ENCODE data around the gene AIDA.

The AIDA gene

GRCh38 chr1:222627232-222627631 is 85.1 kb downstream of the AIDA start (continued):
- no peak for TF ChIP-seq ZNF112 (tag by site-specific recombination; IDR thresholded peaks at IDR 0.05)
- TF ChIP-seq KLF17 (tag by site-specific recombination; IDR thresholded peaks at IDR 0.05) = no peak
- TF ChIP-seq YY1 (tag by site-specific recombination; IDR thresholded peaks at IDR 0.05) = no peak
- TF ChIP-seq ZNF626 (tag by site-specific recombination; IDR thresholded peaks at IDR 0.05) = no peak
- TF ChIP-seq ZNF76 (tag by site-specific recombination; IDR thresholded peaks at IDR 0.05; ENCODE audit: borderline replicate concordance, low read depth) = no peak
- TF ChIP-seq ZNF639 (tag by site-specific recombination; IDR thresholded peaks at IDR 0.05) = no peak
- TF ChIP-seq TSHZ1 (tag by site-specific recombination; IDR thresholded peaks at IDR 0.05; ENCODE audit: borderline replicate concordance) = no peak
- no peak for TF ChIP-seq ZFP41 (tag by site-specific recombination; IDR thresholded peaks at IDR 0.05; ENCODE audit: borderline replicate concordance)
- TF ChIP-seq ZNF449 (tag by site-specific recombination; IDR thresholded peaks at IDR 0.05) = no peak

- ChIA-PET POLR2A (no interaction called here), CTCF (interaction anchor here (1.1 to 2.6 kb wide), 2 partner anchors 10 to 169 kb away, joined by 3 to 14 read pairs; no protein-coding TSS in a partner anchor)
- no peaks in the 10 kb centered on the region for H3K9me3 ChIP-seq (ENCODE audit: control insufficient read depth, insufficient read depth, low read depth, low read length)
- H3K27ac ChIP-seq (ENCODE audit: extremely low read depth, low read depth, low read length) = no peak overlapping the region
- no peaks in the 10 kb centered on the region for H3K4me1 ChIP-seq (ENCODE audit: control insufficient read depth, insufficient read depth, low read length)
- H3K4me3 ChIP-seq (ENCODE audit: low read depth, low read length) = no peak overlapping the region
- peaks cover 17 to 62% of the 10 kb centered on the region in 2 experiments for H3K36me3 ChIP-seq (ENCODE audit: control insufficient read depth in 2 of 2, insufficient read depth in 1 of 2, low read length in 2 of 2)
- TF ChIP-seq ZNF501 (tag by site-specific recombination; IDR thresholded peaks at IDR 0.05) (no peak), ZNF529 (tag by site-specific recombination; IDR thresholded peaks at IDR 0.05; ENCODE audit: insufficient replicate concordance) (no peak), GLI4 (tag by site-specific recombination; IDR thresholded peaks at IDR 0.05) (no peak), SCRT1 (tag by site-specific recombination; IDR thresholded peaks at IDR 0.05; ENCODE audit: borderline replicate concordance) (no peak), ZNF549 (tag by site-specific recombination; IDR thresholded peaks at IDR 0.05) (no peak), ZNF518A (tag by site-specific recombination; conservative IDR thresholded peaks at IDR 0.05; ENCODE audit: low read depth) (no peak), BCL11A (tag by site-specific recombination; IDR thresholded peaks at IDR 0.05; ENCODE audit: low read depth) (no peak), ZNF391 (tag by site-specific recombination; IDR thresholded peaks at IDR 0.05; ENCODE audit: borderline replicate concordance, low read depth) (no peak), ZNF223 (tag by site-specific recombination; IDR thresholded peaks at IDR 0.05) (no peak), TCF7L2 (IDR thresholded peaks at IDR 0.05; ENCODE audit: borderline replicate concordance, low read depth, low read length) (no peak), WT1 (tag by site-specific recombination; IDR thresholded peaks at IDR 0.05) (no peak), ZNF214 (tag by site-specific recombination; IDR thresholded peaks at IDR 0.05; ENCODE audit: borderline replicate concordance) (no peak), ZFP3 (tag by site-specific recombination; IDR thresholded peaks at IDR 0.05; ENCODE audit: low read depth) (no peak), ZNF16 (tag by site-specific recombination; IDR thresholded peaks at IDR 0.05; ENCODE audit: low read depth) (no peak), ZNF624 (tag by site-specific recombination; IDR thresholded peaks at IDR 0.05) (no peak), ZNF626 (tag by site-specific recombination; IDR thresholded peaks at IDR 0.05) (no peak), ZIC2 (tag by site-specific recombination; IDR thresholded peaks at IDR 0.05) (no peak)
Measured at GRCh38 chr1:222624214-222624613, 88.1 kb downstream of the AIDA start.
